K562 (cell line): ENCODE data around the gene FAM3C. TPM values are rescaled to one million over a fixed set of nuclear protein-coding genes. Genes with fewer than 3 reads are reported as not detected.

Source experiments
- ADNP ChIP-seq: fragments of 200-800 bp; sonication (Bioruptor generic); IDR thresholded peaks from 2 replicates; pipeline ENCODE4 v1.6.1; 2016; ENCODE audit warnings: missing genetic modification characterization, missing compliant biosample characterization
- ATF7 ChIP-seq: fragments of 450-650 bp; IDR thresholded peaks from 2 replicates; pipeline ENCODE4 v1.7.1; 2014; ENCODE audit warnings: mild to moderate bottlenecking, moderate library complexity
- DNMT1 ChIP-seq: fragments of 450-650 bp; IDR thresholded peaks from 2 replicates; pipeline ENCODE4 v1.6.1; 2016; ENCODE audit warnings: antibody characterized with exemption, mild to moderate bottlenecking
- FOXK2 ChIP-seq, 2 experiments: fragments of 450-650 bp; IDR thresholded peaks in 1 of 2; conservative IDR thresholded peaks in 1 of 2; 2 replicates each; pipeline ENCODE4 v1.6.1; 2016; ENCODE audit warnings: low read depth in 2 of 2, mild to moderate bottlenecking in 1 of 2
- KDM5B ChIP-seq: fragments of 200-600 bp; sonication (generic); IDR thresholded peaks from 2 replicates; pipeline ENCODE4 v1.6.1; 2012; ENCODE audit warnings: low read depth, mild to moderate bottlenecking, moderate library complexity, low read length, control low read depth, inconsistent platforms; ENCODE audit not compliant: insufficient replicate concordance
- MAFG ChIP-seq: fragments of 450-650 bp; conservative IDR thresholded peaks from 2 replicates; pipeline ENCODE4 v1.6.1; 2016; ENCODE audit warnings: missing genetic modification characterization, missing compliant biosample characterization
- NEUROD1 ChIP-seq: fragments of 150-350 bp; IDR thresholded peaks from 2 replicates; pipeline ENCODE4 v1.6.1; 2014; ENCODE audit warnings: borderline replicate concordance, low read length, low read depth; ENCODE audit not compliant: partially characterized antibody
- ZC3H4 ChIP-seq: sonication (generic); formaldehyde crosslinking; IDR thresholded peaks from 2 replicates; pipeline ENCODE4 v1.9.0; 2021; ENCODE audit warnings: missing genetic modification reagents, borderline replicate concordance
- ZNF165 ChIP-seq: fragments of 250-450 bp; sonication (Bioruptor Pico); IDR thresholded peaks from 2 replicates; pipeline ENCODE4 v1.4.0; 2020; ENCODE audit warnings: borderline replicate concordance
- ZSCAN32 ChIP-seq: fragments of 450-650 bp; formaldehyde crosslinking; IDR thresholded peaks from 2 replicates; pipeline ENCODE4 v1.4.0; 2020; ENCODE audit warnings: mild to moderate bottlenecking, moderate library complexity
- polyA plus RNA-seq, 8 experiments: library from polyadenylated mRNA; depleted of rRNA in 4 of 8; stranded (reverse) in 5 of 8; unstranded in 3 of 8; fragments of >200 nt; fragmentation: Nextera tagmentation in 2 of 8; fragmentation: Illumina TruSeq in 1 of 8; extraction: Ambion mirVana in 2 of 8; extraction: Trizol in 1 of 8; gene quantifications; 2 replicates each; pipeline versions ENCODE4 v1.2.1 to v1.2.3, GENCODE V29; 2011 to 2014; ENCODE audit warnings: inconsistent platforms in 1 of 8, missing spikeins in 1 of 8
- total RNA-seq, 7 experiments: library from RNA; depleted of rRNA in 6 of 7; stranded (reverse); fragments of >200 nt in 6 of 7; fragmentation: Illumina TruSeq in 2 of 7; extraction: Trizol in 2 of 7; gene quantifications; 2 replicates each; pipeline versions ENCODE4 v1.2.1 to v1.2.3, GENCODE V29; 2011 to 2021; ENCODE audit warnings: low replicate concordance in 1 of 7
- TF ChIP-seq, protein P1 (sequence below), 2 experiments: fragments of 450-650 bp; formaldehyde crosslinking in 1 of 2; IDR thresholded peaks; 2 replicates each; pipeline versions ENCODE4 v1.4.0 to v1.6.1; 2014 to 2020; ENCODE audit warnings: mild to moderate bottlenecking in 2 of 2, borderline replicate concordance in 1 of 2, low read depth in 1 of 2

FAM3C gene
- total and polyA plus RNA-seq, 9 of the 15 experiments (the other 6 are each of a cell fraction or from before 2014, with no cell fraction given): 10.6 to 42.6 (median 30.0) TPM

DNA sequence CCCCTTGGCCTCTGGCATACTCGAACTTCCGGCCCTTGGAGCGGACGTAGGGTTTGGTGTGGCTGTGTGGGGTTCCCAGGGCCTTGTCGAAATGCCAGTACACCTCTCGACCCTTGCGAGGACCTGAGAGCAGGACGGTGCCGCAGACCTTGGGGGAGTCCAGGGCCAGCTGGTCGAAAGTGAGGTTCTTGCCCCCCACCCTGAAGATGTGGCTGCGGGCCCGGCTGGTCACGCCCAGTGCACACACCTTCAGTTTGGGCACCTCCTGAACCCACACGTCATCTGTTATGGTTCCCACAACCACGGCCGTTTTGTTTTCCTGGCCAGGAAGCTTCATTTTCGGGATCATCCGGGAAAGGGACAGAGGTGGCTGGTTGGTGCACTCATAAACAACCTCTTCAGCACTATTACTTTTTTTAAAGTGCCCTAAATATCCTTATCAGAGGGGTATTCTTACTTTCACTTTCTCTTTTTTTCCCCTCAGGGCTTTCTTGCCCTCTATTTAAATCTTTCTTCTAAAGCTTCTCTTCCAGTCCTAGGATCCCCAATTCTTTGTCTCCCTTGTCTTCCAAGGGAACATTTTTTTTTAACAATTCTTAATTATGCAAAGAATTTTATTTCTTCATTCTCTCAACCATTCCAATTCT lies 44.9 kb upstream of the FAM3C start (continued):
- TF ChIP-seq, protein P1, sequence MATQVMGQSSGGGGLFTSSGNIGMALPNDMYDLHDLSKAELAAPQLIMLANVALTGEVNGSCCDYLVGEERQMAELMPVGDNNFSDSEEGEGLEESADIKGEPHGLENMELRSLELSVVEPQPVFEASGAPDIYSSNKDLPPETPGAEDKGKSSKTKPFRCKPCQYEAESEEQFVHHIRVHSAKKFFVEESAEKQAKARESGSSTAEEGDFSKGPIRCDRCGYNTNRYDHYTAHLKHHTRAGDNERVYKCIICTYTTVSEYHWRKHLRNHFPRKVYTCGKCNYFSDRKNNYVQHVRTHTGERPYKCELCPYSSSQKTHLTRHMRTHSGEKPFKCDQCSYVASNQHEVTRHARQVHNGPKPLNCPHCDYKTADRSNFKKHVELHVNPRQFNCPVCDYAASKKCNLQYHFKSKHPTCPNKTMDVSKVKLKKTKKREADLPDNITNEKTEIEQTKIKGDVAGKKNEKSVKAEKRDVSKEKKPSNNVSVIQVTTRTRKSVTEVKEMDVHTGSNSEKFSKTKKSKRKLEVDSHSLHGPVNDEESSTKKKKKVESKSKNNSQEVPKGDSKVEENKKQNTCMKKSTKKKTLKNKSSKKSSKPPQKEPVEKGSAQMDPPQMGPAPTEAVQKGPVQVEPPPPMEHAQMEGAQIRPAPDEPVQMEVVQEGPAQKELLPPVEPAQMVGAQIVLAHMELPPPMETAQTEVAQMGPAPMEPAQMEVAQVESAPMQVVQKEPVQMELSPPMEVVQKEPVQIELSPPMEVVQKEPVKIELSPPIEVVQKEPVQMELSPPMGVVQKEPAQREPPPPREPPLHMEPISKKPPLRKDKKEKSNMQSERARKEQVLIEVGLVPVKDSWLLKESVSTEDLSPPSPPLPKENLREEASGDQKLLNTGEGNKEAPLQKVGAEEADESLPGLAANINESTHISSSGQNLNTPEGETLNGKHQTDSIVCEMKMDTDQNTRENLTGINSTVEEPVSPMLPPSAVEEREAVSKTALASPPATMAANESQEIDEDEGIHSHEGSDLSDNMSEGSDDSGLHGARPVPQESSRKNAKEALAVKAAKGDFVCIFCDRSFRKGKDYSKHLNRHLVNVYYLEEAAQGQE (IDR thresholded peaks at IDR 0.05; ENCODE audit: borderline replicate concordance): no peak
- TF ChIP-seq, protein P1 (CRISPR knock-in tag; IDR thresholded peaks at IDR 0.05; ENCODE audit: low read depth): no peak
- TF ChIP-seq ZNF165 (CRISPR knock-in tag) (0 out of 2 replicates have a peak, but pooled peaks have one; percentile 56), ATF7 (0 out of 2 replicates have a peak, but pooled peaks have one; percentile 12), ZSCAN32 (CRISPR knock-in tag) (no peak), MAFG (tag) (peak; percentile 6; the same call in 1 of the 2 replicates), FOXK2 (conservative IDR thresholded peaks at IDR 0.05 in 1 of 2, IDR thresholded peaks at IDR 0.05 in 1 of 2; ENCODE audit: low read depth in 2 of 2) (peak in 1 of 2 experiments; percentile 42; a peak in 1 of 4 replicates), KDM5B (no peak), DNMT1 (no peak), ADNP (tag) (no peak), ZC3H4 (CRISPR knock-in tag) (no peak), NEUROD1 (no peak)
